GM23248 (cell line): ENCODE results near the gene RBM43. TPM values are rescaled to one million over a fixed set of nuclear protein-coding genes. Genes with fewer than 3 reads are reported as not detected.

Experiments used
- DNase-seq: peaks from one replicate; pipeline ENCODE4 v3.0.0-alpha.2; 2015
- H2AFZ ChIP-seq: fragments of 200-600 bp; sonication (generic); 2 replicates; pipeline ENCODE4 v1.6.1; 2016; ENCODE audit warnings: antibody characterized with exemption
- H3F3A ChIP-seq: fragments of 200-600 bp; sonication (generic); 2 replicates; pipeline ENCODE4 v1.6.1; 2016; ENCODE audit warnings: mild to moderate bottlenecking, antibody characterized with exemption, mixed run types; ENCODE audit not compliant: insufficient read depth
- H3K27ac ChIP-seq: fragments of 200-600 bp; sonication (generic); 2 replicates; pipeline ENCODE4 v1.5.1; 2016; ENCODE audit warnings: mild to moderate bottlenecking
- H3K27me3 ChIP-seq: fragments of 200-600 bp; sonication (generic); replicated peaks from 2 replicates; pipeline ENCODE4 v1.6.1; 2016; ENCODE audit warnings: mild to moderate bottlenecking; ENCODE audit not compliant: insufficient read depth
- H3K36me3 ChIP-seq: fragments of 200-600 bp; sonication (generic); 2 replicates; pipeline ENCODE4 v1.6.1; 2016; ENCODE audit warnings: low read depth, mild to moderate bottlenecking
- H3K4me1 ChIP-seq: fragments of 200-600 bp; sonication (generic); 2 replicates; pipeline ENCODE4 v1.6.1; 2016; ENCODE audit warnings: mild to moderate bottlenecking; ENCODE audit not compliant: insufficient read depth
- H3K4me2 ChIP-seq: fragments of 200-600 bp; sonication (generic); one replicate; pipeline ENCODE4 v1.6.1; 2016; ENCODE audit warnings: mild to moderate bottlenecking; ENCODE audit not compliant: unreplicated experiment
- H3K4me3 ChIP-seq: fragments of 200-600 bp; sonication (generic); 2 replicates; pipeline ENCODE4 v1.5.1; 2016; ENCODE audit warnings: mild to moderate bottlenecking
- H3K79me2 ChIP-seq: fragments of 200-600 bp; sonication (generic); 2 replicates; pipeline ENCODE4 v1.6.1; 2016; ENCODE audit warnings: mild to moderate bottlenecking; ENCODE audit not compliant: insufficient read depth
- H3K9ac ChIP-seq: fragments of 200-600 bp; sonication (generic); 2 replicates; pipeline ENCODE4 v1.6.1; 2016; ENCODE audit warnings: mild to moderate bottlenecking
- H3K9me2 ChIP-seq: fragments of 200-600 bp; sonication (generic); 2 replicates; pipeline ENCODE4 v1.6.1; 2016; ENCODE audit warnings: mixed run types, mild to moderate bottlenecking, moderate library complexity; ENCODE audit not compliant: insufficient read depth
- H3K9me3 ChIP-seq: fragments of 200-600 bp; sonication (generic); one replicate; pipeline ENCODE4 v1.6.1; 2017; ENCODE audit warnings: low read depth
- H4K20me1 ChIP-seq: fragments of 200-600 bp; sonication (generic); 2 replicates; pipeline ENCODE4 v1.6.0; 2016; ENCODE audit not compliant: insufficient read depth
- EZH2 ChIP-seq: fragments of 200-600 bp; sonication (generic); IDR thresholded peaks from 2 replicates; pipeline ENCODE4 v1.6.1; 2018; ENCODE audit warnings: antibody characterized with exemption, mild to moderate bottlenecking; ENCODE audit not compliant: insufficient read depth, poor library complexity, severe bottlenecking
- EZH2phosphoT487 ChIP-seq: fragments of 200-600 bp; sonication (generic); IDR thresholded peaks from 2 replicates; pipeline ENCODE4 v1.6.1; 2018; ENCODE audit warnings: antibody characterized with exemption, moderate library complexity, mild to moderate bottlenecking, low read depth; ENCODE audit not compliant: insufficient read depth
- WGBS, 2 experiments: methylation state at CpG; one replicate each; pipeline ENCODE4 v1.1.6; 2015 to 2017; ENCODE audit warnings: low lambda C conversion rate in 2 of 2, low coverage in 1 of 2; ENCODE audit errors: missing lambda C conversion rate in 2 of 2; 5-methylcytosine and 5-hydroxymethylcytosine counted together
- in situ Hi-C: fragments of 300-500 bp; cut with MboI; formaldehyde crosslinking; loops from 2 replicates; pipeline ENCODE4 v1.15.0; 2020
- polyA plus RNA-seq: library from polyadenylated mRNA; unstranded; fragments of >200 nt; fragmentation: Nextera tagmentation; extraction: Ambion mirVana; gene quantifications from 2 replicates; pipeline ENCODE4 v1.2.1, GENCODE V29; 2016
- total RNA-seq: library from RNA; depleted of rRNA; stranded (reverse); fragments of >200 nt; shearing (Covaris generic); gene quantifications from 2 replicates; pipeline ENCODE4 v1.2.3, GENCODE V29; 2014

RBM43 gene
- total and polyA plus RNA-seq, 2 experiments from 2014 or later = 3.1 to 6.8 TPM

- no peak overlapping the region for H2AFZ ChIP-seq
- H3K4me3 ChIP-seq = no peak overlapping the region
- H3K27ac ChIP-seq = no peak overlapping the region
- H3K79me2 ChIP-seq = peaks cover 14% of the 10 kb centered on the region; the same call in 1 of the 2 replicates
- no peaks in the 10 kb centered on the region for H4K20me1 ChIP-seq
- H3K27me3 ChIP-seq = no peaks in the 10 kb centered on the region
- no peak for DNase-seq
- peaks cover 6% of the 10 kb centered on the region; the same call in 1 of the 2 replicates for H3F3A ChIP-seq
- TF ChIP-seq EZH2phosphoT487 (no peak), EZH2 (no peak)
- peaks cover 6% of the 10 kb centered on the region for H3K4me1 ChIP-seq
- H3K9me2 ChIP-seq = no peaks in the 10 kb centered on the region
- no peaks in the 10 kb centered on the region for H3K9me3 ChIP-seq
- H3K4me2 ChIP-seq = no peak overlapping the region
- no peak overlapping the region for H3K9ac ChIP-seq
- in situ Hi-C loops = no loop called here
- no peaks in the 10 kb centered on the region for H3K36me3 ChIP-seq
Measured at GRCh38 chr2:151292546-151292945, 30.9 kb upstream of the RBM43 start.

- no peak overlapping the region for H2AFZ ChIP-seq
- no peaks in the 10 kb centered on the region for H3K9me3 ChIP-seq
- no peaks in the 10 kb centered on the region for H3K36me3 ChIP-seq
- no peak overlapping the region for H3K9ac ChIP-seq
- no peak overlapping the region for H3K27ac ChIP-seq
- H3F3A ChIP-seq = peaks cover 6% of the 10 kb centered on the region; the same call in 1 of the 2 replicates
- DNase-seq = no peak
- H3K4me1 ChIP-seq = peaks cover 6% of the 10 kb centered on the region
- H3K4me2 ChIP-seq = no peak overlapping the region
- H3K79me2 ChIP-seq = peaks cover 17% of the 10 kb centered on the region; the same call in 1 of the 2 replicates
- 72 to 88% methylated on average over 2 of the region's 2 CpGs for WGBS, 2 experiments
- in situ Hi-C loops = no loop called here
- no peak for TF ChIP-seq EZH2phosphoT487
- no peak for TF ChIP-seq EZH2
- no peaks in the 10 kb centered on the region for H4K20me1 ChIP-seq
- H3K9me2 ChIP-seq = no peaks in the 10 kb centered on the region
- H3K27me3 ChIP-seq = no peaks in the 10 kb centered on the region
- no peak overlapping the region for H3K4me3 ChIP-seq
Measured at GRCh38 chr2:151292141-151292540, 30.5 kb upstream of the RBM43 start.

- H3K4me2 ChIP-seq = no peak overlapping the region
- no peak overlapping the region for H2AFZ ChIP-seq
- H3K4me1 ChIP-seq = peaks cover 6% of the 10 kb centered on the region
- in situ Hi-C loops = no loop called here
- no peaks in the 10 kb centered on the region for H3K27me3 ChIP-seq
- no peak for DNase-seq
- H3K27ac ChIP-seq = no peak overlapping the region
- no peak overlapping the region for H3K9ac ChIP-seq
- peaks cover 17% of the 10 kb centered on the region; the same call in 1 of the 2 replicates for H3K79me2 ChIP-seq
- no peaks in the 10 kb centered on the region for H4K20me1 ChIP-seq
- TF ChIP-seq EZH2 (no peak), EZH2phosphoT487 (no peak)
- H3K9me2 ChIP-seq = no peaks in the 10 kb centered on the region
- H3K4me3 ChIP-seq = no peak overlapping the region
- H3F3A ChIP-seq = peaks cover 6% of the 10 kb centered on the region; the same call in 1 of the 2 replicates
- H3K9me3 ChIP-seq = no peaks in the 10 kb centered on the region
- H3K36me3 ChIP-seq = no peaks in the 10 kb centered on the region
Measured at GRCh38 chr2:151291224-151291623, 29.6 kb upstream of the RBM43 start.

GRCh38 chr2:151289972-151290866 is 28.6 kb upstream of the RBM43 start:
- TF ChIP-seq EZH2phosphoT487 (no peak), EZH2 (no peak)
- Histone ChIP-seq H3K9me2 (no peaks in the 10 kb centered on the region), H3F3A (peaks cover 6% of the 10 kb centered on the region; the same call in 1 of the 2 replicates), H3K4me2 (peak overlapping the region; percentile 92), H4K20me1 (no peaks in the 10 kb centered on the region), H3K36me3 (no peaks in the 10 kb centered on the region), H3K4me1 (peaks cover 6% of the 10 kb centered on the region), H3K27me3 (no peaks in the 10 kb centered on the region), H3K9me3 (no peaks in the 10 kb centered on the region), H3K9ac (peak overlapping the region; percentile 93), H3K79me2 (peaks cover 22% of the 10 kb centered on the region; the same call in 1 of the 2 replicates), H2AFZ (peak overlapping the region; percentile 94), H3K4me3 (peak overlapping the region; percentile 85), H3K27ac (peak overlapping the region; percentile 94)
- 14 to 15% methylated on average over 9 of the region's 9 CpGs for WGBS, 2 experiments
- peak; percentile 89 for DNase-seq
- in situ Hi-C loops = no loop called here
